ENCODE data around the gene MTOR. TPM values are rescaled to one million over a fixed set of nuclear protein-coding genes. Genes with fewer than 3 reads are reported as not detected.

Gene MTOR
- polyA plus RNA-seq, 3 donors, result 2.0 to 29.4 (median 3.3) TPM

- no peaks in the 10 kb centered on the region for H3K9me3 Mint-ChIP-seq
These were observed 40.0 kb upstream of the MTOR start for GRCh38 chr1:11302366-11302765.

GRCh38 chr1:11301601-11302000, 39.2 kb upstream of the MTOR start:
- Histone ChIP-seq H3K4me1 (ENCODE audit: control insufficient read depth in 1 of 2, insufficient read depth in 2 of 2, low read length in 2 of 2) (no peaks in the 10 kb centered on the region), H3K9ac (ENCODE audit: insufficient read depth, low read length, poor library complexity, severe bottlenecking) (no peak overlapping the region), H3K9me3 (replicated peaks in 1 of 2; ENCODE audit: control insufficient read depth in 1 of 2, insufficient read depth in 1 of 2, low read length in 2 of 2) (no peaks in the 10 kb centered on the region), H3K36me3 (replicated peaks in 1 of 2; ENCODE audit: control insufficient read depth in 1 of 2, insufficient read depth in 2 of 2, low read length in 2 of 2) (no peaks in the 10 kb centered on the region), H4K20me1 (ENCODE audit: insufficient read depth, low read length) (no peaks in the 10 kb centered on the region), H3K4me3 (replicated peaks in 1 of 3; ENCODE audit: low read depth in 2 of 3, low read length in 3 of 3) (no peak overlapping the region), H3K4me2 (replicated peaks; ENCODE audit: extremely low read depth, low read length, poor library complexity, severe bottlenecking) (no peak overlapping the region), H2AFZ (ENCODE audit: insufficient read depth, low read depth, low read length, poor library complexity, severe bottlenecking) (no peak overlapping the region), H3K79me2 (ENCODE audit: insufficient read depth, low read length) (no peaks in the 10 kb centered on the region), H3K27ac (ENCODE audit: low read depth in 1 of 2, low read length in 2 of 2) (no peak overlapping the region), H3K27me3 (ENCODE audit: control insufficient read depth in 2 of 2, insufficient read depth in 2 of 2, low read length in 2 of 2) (no peaks in the 10 kb centered on the region)
- no peak for TF ChIP-seq CTCF (IDR thresholded peaks at IDR 0.05)
- no peak for DNase-seq
- Mint-ChIP-seq H3K9me3 (no peaks in the 10 kb centered on the region), H3K27ac (no peak overlapping the region), H3K4me3 (no peak overlapping the region), H3K36me3 (no peaks in the 10 kb centered on the region), H3K4me1 (no peaks in the 10 kb centered on the region), H3K27me3 (ENCODE audit: low read depth in 3 of 3) (peaks cover 0 to 2% (median 1%) of the 10 kb centered on the region in 3 donors)
- intact Hi-C loops (cut with micrococcal nuclease), result no loop called here
- WGBS (ENCODE audit: insufficient coverage), result 76% methylated on average over 9 of the region's 9 CpGs

More at GRCh38 chr1:11302366-11302765, 40.0 kb upstream of the MTOR start:
- Mint-ChIP-seq H3K4me1 (no peaks in the 10 kb centered on the region), H3K4me3 (no peak overlapping the region), H3K36me3 (no peaks in the 10 kb centered on the region), H3K27ac (no peak overlapping the region), H3K27me3 (ENCODE audit: low read depth in 3 of 3) (peaks cover 0 to 2% (median 1%) of the 10 kb centered on the region in 3 donors)
- intact Hi-C loops (cut with micrococcal nuclease), result no loop called here
- Histone ChIP-seq H3K27me3 (ENCODE audit: control insufficient read depth in 2 of 2, insufficient read depth in 2 of 2, low read length in 2 of 2) (no peaks in the 10 kb centered on the region), H3K27ac (ENCODE audit: low read depth in 1 of 2, low read length in 2 of 2) (no peak overlapping the region), H3K9ac (ENCODE audit: insufficient read depth, low read length, poor library complexity, severe bottlenecking) (no peak overlapping the region), H4K20me1 (ENCODE audit: insufficient read depth, low read length) (no peaks in the 10 kb centered on the region), H3K4me2 (replicated peaks; ENCODE audit: extremely low read depth, low read length, poor library complexity, severe bottlenecking) (no peak overlapping the region), H3K4me3 (replicated peaks in 1 of 3; ENCODE audit: low read depth in 2 of 3, low read length in 3 of 3) (no peak overlapping the region), H3K79me2 (ENCODE audit: insufficient read depth, low read length) (no peaks in the 10 kb centered on the region), H2AFZ (ENCODE audit: insufficient read depth, low read depth, low read length, poor library complexity, severe bottlenecking) (no peak overlapping the region), H3K4me1 (ENCODE audit: control insufficient read depth in 1 of 2, insufficient read depth in 2 of 2, low read length in 2 of 2) (no peaks in the 10 kb centered on the region), H3K36me3 (replicated peaks in 1 of 2; ENCODE audit: control insufficient read depth in 1 of 2, insufficient read depth in 2 of 2, low read length in 2 of 2) (no peaks in the 10 kb centered on the region), H3K9me3 (replicated peaks in 1 of 2; ENCODE audit: control insufficient read depth in 1 of 2, insufficient read depth in 1 of 2, low read length in 2 of 2) (no peaks in the 10 kb centered on the region)
- WGBS (ENCODE audit: insufficient coverage), result no CpG with 5 or more reads among the region's 2 CpGs
- no peak for DNase-seq
- no peak for TF ChIP-seq CTCF (IDR thresholded peaks at IDR 0.05)
